Measurements from ENCODE around the gene ZDHHC21. TPM values are rescaled to one million over a fixed set of nuclear protein-coding genes. Genes with fewer than 3 reads are reported as not detected.

ZDHHC21 gene
- total and polyA plus RNA-seq, 2 of the 8 experiments (the other 6 are each of a cell fraction or from before 2014, with no cell fraction given), result 1.9 to 6.0 TPM

GRCh38 chr9:14633906-14634565 lies 59.2 kb downstream of the ZDHHC21 start:
- H4K5ac ChIP-seq (ENCODE audit: insufficient read length, low read depth, low read length), result no peak overlapping the region
- FAIRE-seq (no peak), DNase-seq (ENCODE audit: low read depth in 1 of 2, low spot score in 2 of 2) (no peak)
- H2BK120ac ChIP-seq (replicated peaks; ENCODE audit: low read depth, low read length), result no peak overlapping the region
- no peak overlapping the region for H3K4me2 ChIP-seq (ENCODE audit: insufficient read depth in 1 of 2, low read depth in 2 of 2, low read length in 2 of 2)
- no peak overlapping the region for H3K9ac ChIP-seq (replicated peaks in 1 of 4; ENCODE audit: extremely low read depth in 1 of 4, low read depth in 3 of 4, low read length in 3 of 4)
- no peak overlapping the region for H2BK15ac ChIP-seq (ENCODE audit: low read length)
- no peak overlapping the region for H3K4ac ChIP-seq (replicated peaks; ENCODE audit: insufficient read length, low read depth, low read length)
- no peak overlapping the region for H3K56ac ChIP-seq (replicated peaks; ENCODE audit: insufficient read length, low read depth, low read length)
- ChIA-PET CTCF (ENCODE audit: partially characterized antibody) (interaction anchor here (0.9 to 1.5 kb wide), 5 partner anchors 17 to 222 kb away, joined by 3 to 6 read pairs (median 3); no protein-coding TSS in a partner anchor), POLR2A (ENCODE audit: partially characterized antibody) (no interaction called here)
- no peaks in the 10 kb centered on the region for H3K27me3 ChIP-seq (replicated peaks in 1 of 4; ENCODE audit: control insufficient read depth in 3 of 4, extremely low read depth in 1 of 4, insufficient read depth in 3 of 4, low read length in 3 of 4)
- H3K14ac ChIP-seq (ENCODE audit: insufficient read length), result no peak overlapping the region
- H3K9me3 ChIP-seq (ENCODE audit: insufficient read depth in 2 of 2, low read depth in 1 of 2, low read length in 1 of 2), result no peaks in the 10 kb centered on the region; a peak in 1 of 4 replicates
- H2AFZ ChIP-seq (ENCODE audit: low read length), result no peak overlapping the region
- peaks cover 0 to 2% of the 10 kb centered on the region in 2 experiments for H4K20me1 ChIP-seq (replicated peaks in 1 of 2; ENCODE audit: control insufficient read depth in 1 of 2, insufficient read depth in 2 of 2, low read length in 2 of 2)
- H3K36me3 ChIP-seq (ENCODE audit: control insufficient read depth in 2 of 4, insufficient read depth in 4 of 4, low read length in 3 of 4), result no peaks in the 10 kb centered on the region
- no peak overlapping the region for H4K91ac ChIP-seq (replicated peaks; ENCODE audit: insufficient read length, low read length)
- H2BK12ac ChIP-seq (ENCODE audit: low read depth, low read length), result no peak overlapping the region
- H3K79me1 ChIP-seq (ENCODE audit: low read depth, low read length), result peaks cover 3% of the 10 kb centered on the region; the same call in 1 of the 2 replicates
- no peak overlapping the region for H2AK5ac ChIP-seq (ENCODE audit: low read depth, low read length)
- no peak overlapping the region for H4K8ac ChIP-seq (ENCODE audit: extremely low read depth, insufficient read depth, low read length)
- no peaks in the 10 kb centered on the region; the same call in 1 of the 2 replicates for H3K23me2 ChIP-seq (ENCODE audit: low read depth, low read length)
- H3K4me3 ChIP-seq (ENCODE audit: extremely low read depth in 1 of 4, insufficient read depth in 2 of 4, low read depth in 3 of 4, low read length in 4 of 4), result no peak overlapping the region
- H3K79me2 ChIP-seq (ENCODE audit: control insufficient read depth in 1 of 2, insufficient read depth in 2 of 2, low read length in 2 of 2), result no peaks in the 10 kb centered on the region; a peak in 1 of 4 replicates
- 88% methylated on average over 7 of the region's 7 CpGs; no CpG with 5 or more reads in 1 of the 2 experiments for WGBS, 2 experiments (ENCODE audit: extremely low coverage in 1 of 2, insufficient coverage in 1 of 2, insufficient read length in 1 of 2, insufficient replicate concordance in 2 of 2, low coverage in 1 of 2, low lambda C conversion rate in 2 of 2, missing lambda C conversion rate in 1 of 2)
- H3K18ac ChIP-seq (ENCODE audit: extremely low read depth, low read length), result no peak overlapping the region
- H3K23ac ChIP-seq (ENCODE audit: insufficient read length), result no peak overlapping the region
- no peak overlapping the region for H2BK20ac ChIP-seq (ENCODE audit: low read length)
- no peak overlapping the region for H3K27ac ChIP-seq (ENCODE audit: low read depth, low read length)
- H3K4me1 ChIP-seq (replicated peaks in 1 of 4; ENCODE audit: control insufficient read depth in 3 of 4, insufficient read depth in 4 of 4, low read length in 3 of 4), result peaks cover 0 to 3% (median 0%) of the 10 kb centered on the region in 4 experiments; a peak in 2 of 7 replicates
- no peak overlapping the region for H2BK5ac ChIP-seq (ENCODE audit: low read depth, low read length)
- TF ChIP-seq PHF8 (conservative IDR thresholded peaks at IDR 0.05; ENCODE audit: low read depth, low read length) (no peak), HDAC6 (IDR thresholded peaks at IDR 0.05; ENCODE audit: low read depth, low read length) (no peak), EGR1 (IDR thresholded peaks at IDR 0.05; ENCODE audit: borderline replicate concordance, low read depth, low read length) (no peak), TAF7 (optimal IDR thresholded peaks at IDR 0.05; ENCODE audit: borderline replicate concordance, low read depth, low read length) (no peak)
